CD4-positive, alpha-beta T cell (primary cell): Measurements from ENCODE around the gene IL3. TPM values are rescaled to one million over a fixed set of nuclear protein-coding genes. Genes with fewer than 3 reads are reported as not detected.
A peak's percentile ranks its signal among the peaks of the same experiment; 100 is the strongest.

Source experiments
- ATAC-seq: fragments of 200-7000 bp; cut with Tn5 transposase; one replicate; pipeline ENCODE4 v1.10.0; 2022; ENCODE audit warnings: mild to moderate bottlenecking; ENCODE audit not compliant: poor library complexity
- CTCF ChIA-PET: fragments of 350-600 bp; sonication (Branson Sonifier 250); formaldehyde crosslinking; loops from one replicate; lab custom pipeline; 2021; ENCODE audit warnings: antibody characterized with exemption, inconsistent platforms; lab: Charles Lee
- POLR2A ChIA-PET: fragments of 350-600 bp; sonication (Branson Sonifier 250); formaldehyde crosslinking; loops from one replicate; lab custom pipeline; 2021; ENCODE audit warnings: antibody characterized with exemption, inconsistent platforms; lab: Charles Lee
- DNase-seq, 14 experiments: peaks; one replicate each; pipeline ENCODE4 v3.0.0-alpha.2; 2013 to 2020; ENCODE audit warnings: mixed read lengths in 2 of 14
- H3K27ac ChIP-seq, 2 donors: one replicate each; pipeline versions ENCODE4 v1.5.1 to v1.7.0; 2013; ENCODE audit warnings: low read length in 2 of 2, low read depth in 1 of 2, mild to moderate bottlenecking in 1 of 2
- H3K27me3 ChIP-seq, 2 experiments: 1 replicate in 1 of 2; 2 replicates in 1 of 2; pipeline versions ENCODE4 v1.6.1 to v1.7.0; 2013; ENCODE audit warnings: low read length in 2 of 2, control low read depth in 1 of 2, mild to moderate bottlenecking in 1 of 2, moderate library complexity in 1 of 2; ENCODE audit not compliant: insufficient read depth in 2 of 2, control insufficient read depth in 1 of 2
- H3K36me3 ChIP-seq: one replicate; pipeline ENCODE4 v1.6.1; 2013; ENCODE audit warnings: low read length, control low read depth; ENCODE audit not compliant: insufficient read depth
- H3K4me1 ChIP-seq: one replicate; pipeline ENCODE4 v1.6.1; 2013; ENCODE audit warnings: low read length, control low read depth; ENCODE audit not compliant: insufficient read depth
- H3K4me3 ChIP-seq: one replicate; pipeline ENCODE4 v1.5.1; 2013; ENCODE audit warnings: mild to moderate bottlenecking, low read length, moderate library complexity
- H3K9me3 ChIP-seq, 2 experiments: 1 replicate in 1 of 2; 2 replicates in 1 of 2; pipeline versions ENCODE4 v1.6.1 to v1.7.0; 2013; ENCODE audit warnings: low read length in 2 of 2, mild to moderate bottlenecking in 2 of 2, control low read depth in 1 of 2, moderate library complexity in 1 of 2; ENCODE audit not compliant: control insufficient read depth in 1 of 2, insufficient read depth in 1 of 2
- H3K27ac Mint-ChIP-seq: one replicate; pipeline ENCODE4 v1.8.0; 2020; ENCODE audit warnings: mixed read lengths
- H3K27me3 Mint-ChIP-seq: one replicate; pipeline ENCODE4 v1.8.0; 2021; ENCODE audit warnings: mixed read lengths
- H3K36me3 Mint-ChIP-seq: one replicate; pipeline ENCODE4 v1.8.0; 2021; ENCODE audit warnings: low read depth, mixed read lengths
- H3K4me1 Mint-ChIP-seq: one replicate; pipeline ENCODE4 v1.8.0; 2021; ENCODE audit warnings: low read depth, mixed read lengths
- H3K4me3 Mint-ChIP-seq: one replicate; pipeline ENCODE4 v1.8.0; 2020; ENCODE audit warnings: mild to moderate bottlenecking, mixed read lengths
- H3K9me3 Mint-ChIP-seq: one replicate; pipeline ENCODE4 v1.8.0; 2020; ENCODE audit warnings: mixed read lengths
- intact Hi-C, 2 experiments: fragments of 100-400 bp; cut with DNase I in 1 of 2; cut with micrococcal nuclease in 1 of 2; formaldehyde crosslinking; loops; one replicate each; pipeline versions ENCODE4 v1.15.1 to v1.9.0; 2023 to 2025; cut with DNase I, micrococcal nuclease
- total RNA-seq, 174 experiments: library from RNA in 2 of 174; stranded (reverse) in 2 of 174; gene quantifications; one replicate each; pipeline ENCODE4 v1.2.3 and lab custom pipeline; 2021 to 2026
- TF ChIP-seq, protein P1 (sequence below): fragments of 200-600 bp; IDR thresholded peaks from one replicate; pipeline ENCODE4 v1.8.0; 2022; ENCODE audit warnings: antibody characterized with exemption, mild to moderate bottlenecking

The IL3 gene
- total RNA-seq, 2 experiments from 2014 or later: not detected

DNA sequence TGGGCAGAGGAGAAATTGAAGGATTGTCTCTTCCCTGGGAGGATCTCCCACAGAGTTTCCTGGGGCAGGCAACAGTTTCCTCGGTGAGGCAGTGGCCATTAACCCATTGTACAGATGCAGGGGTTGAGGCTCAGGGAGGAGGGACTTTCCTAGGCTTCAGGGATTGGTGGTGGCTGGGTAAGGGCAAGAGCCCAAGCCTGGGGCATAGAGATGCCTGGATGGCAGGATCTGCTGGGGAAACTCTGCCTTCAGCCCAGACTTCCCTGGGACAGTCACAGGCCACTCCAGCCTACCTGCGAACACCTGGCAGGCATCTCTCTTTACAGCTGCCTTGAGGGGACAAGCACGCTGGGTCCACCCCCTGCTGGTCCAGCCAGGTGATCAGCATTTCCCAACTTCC, 9.5 kb downstream of the IL3 start:
- no peaks in the 10 kb centered on the region for H3K4me1 Mint-ChIP-seq
- Histone ChIP-seq H3K27me3 (no peaks in the 10 kb centered on the region), H3K9me3 (no peaks in the 10 kb centered on the region), H3K4me1 (peaks cover 42% of the 10 kb centered on the region), H3K27ac (no peak overlapping the region), H3K36me3 (no peaks in the 10 kb centered on the region), H3K4me3 (no peak overlapping the region)
- ATAC-seq: no peak
- H3K9me3 Mint-ChIP-seq: no peaks in the 10 kb centered on the region
- TF ChIP-seq, protein P1, sequence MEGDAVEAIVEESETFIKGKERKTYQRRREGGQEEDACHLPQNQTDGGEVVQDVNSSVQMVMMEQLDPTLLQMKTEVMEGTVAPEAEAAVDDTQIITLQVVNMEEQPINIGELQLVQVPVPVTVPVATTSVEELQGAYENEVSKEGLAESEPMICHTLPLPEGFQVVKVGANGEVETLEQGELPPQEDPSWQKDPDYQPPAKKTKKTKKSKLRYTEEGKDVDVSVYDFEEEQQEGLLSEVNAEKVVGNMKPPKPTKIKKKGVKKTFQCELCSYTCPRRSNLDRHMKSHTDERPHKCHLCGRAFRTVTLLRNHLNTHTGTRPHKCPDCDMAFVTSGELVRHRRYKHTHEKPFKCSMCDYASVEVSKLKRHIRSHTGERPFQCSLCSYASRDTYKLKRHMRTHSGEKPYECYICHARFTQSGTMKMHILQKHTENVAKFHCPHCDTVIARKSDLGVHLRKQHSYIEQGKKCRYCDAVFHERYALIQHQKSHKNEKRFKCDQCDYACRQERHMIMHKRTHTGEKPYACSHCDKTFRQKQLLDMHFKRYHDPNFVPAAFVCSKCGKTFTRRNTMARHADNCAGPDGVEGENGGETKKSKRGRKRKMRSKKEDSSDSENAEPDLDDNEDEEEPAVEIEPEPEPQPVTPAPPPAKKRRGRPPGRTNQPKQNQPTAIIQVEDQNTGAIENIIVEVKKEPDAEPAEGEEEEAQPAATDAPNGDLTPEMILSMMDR: no peak
- DNase-seq: peak in 1 of 14 experiments; percentile 4
- no peaks in the 10 kb centered on the region for H3K27me3 Mint-ChIP-seq
- ChIA-PET POLR2A (no interaction called here), CTCF (no interaction called here)
- H3K27ac Mint-ChIP-seq: no peak overlapping the region
- intact Hi-C loops: loop anchor here in 1 of 2 experiments (5.0 to 10.0 kb wide), 3 partner anchors 315 to 617 kb away; no protein-coding TSS in a partner anchor
- no peaks in the 10 kb centered on the region for H3K36me3 Mint-ChIP-seq
- H3K4me3 Mint-ChIP-seq: no peak overlapping the region

DNA sequence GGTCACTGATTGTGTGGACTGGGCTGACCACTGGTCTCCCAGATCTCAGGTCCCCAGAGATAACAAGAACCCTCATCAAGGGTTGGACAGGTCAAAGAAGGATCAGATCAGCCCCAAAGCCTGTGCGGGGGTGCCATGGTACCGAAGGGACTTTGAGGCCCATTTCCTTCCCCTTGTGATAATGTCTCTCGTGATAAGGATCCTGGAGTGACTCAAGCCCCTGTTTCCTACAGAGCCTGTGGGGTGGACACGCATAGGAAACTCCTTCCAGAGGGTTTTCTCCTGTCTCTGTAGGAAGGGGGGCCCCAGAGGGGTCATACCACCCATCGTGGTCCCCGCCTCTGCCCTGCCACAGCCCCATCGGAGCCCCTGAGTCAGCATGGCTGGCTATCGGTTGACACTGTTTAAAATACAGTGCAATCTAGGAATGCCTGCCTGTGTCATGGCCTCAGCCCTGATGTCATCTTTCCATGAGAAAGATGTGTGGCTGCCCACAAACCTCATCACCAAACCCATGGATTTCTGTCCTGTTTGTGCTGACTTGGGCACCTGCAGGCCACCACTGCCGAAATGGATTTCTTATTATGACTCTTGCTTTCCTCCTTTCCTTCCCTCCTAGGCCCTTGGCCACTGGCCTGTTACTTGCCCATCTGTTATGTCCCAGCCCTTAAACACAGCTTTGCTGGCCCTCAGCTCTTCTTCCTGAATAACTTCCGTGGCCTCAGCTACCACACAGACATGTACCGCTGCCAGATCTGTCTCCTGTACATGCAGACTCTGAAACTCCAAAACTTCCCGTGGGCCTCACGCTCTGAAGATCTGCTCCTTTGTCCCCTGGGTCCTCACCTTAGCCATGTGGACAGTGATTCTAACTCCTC, 10.2 kb downstream of the IL3 start:
- Histone ChIP-seq H3K4me1 (peaks cover 44% of the 10 kb centered on the region), H3K27me3 (no peaks in the 10 kb centered on the region), H3K9me3 (no peaks in the 10 kb centered on the region), H3K4me3 (no peak overlapping the region), H3K27ac (no peak overlapping the region), H3K36me3 (no peaks in the 10 kb centered on the region)
- no peak overlapping the region for H3K27ac Mint-ChIP-seq
- H3K4me3 Mint-ChIP-seq: no peak overlapping the region
- TF ChIP-seq, protein P1: no peak
- POLR2A ChIA-PET: no interaction called here
- intact Hi-C loops: loop anchor here in 1 of 2 experiments (5.0 kb wide), 1 partner anchor 617 kb away; no protein-coding TSS in a partner anchor
- H3K4me1 Mint-ChIP-seq: peaks cover 4% of the 10 kb centered on the region
- no peaks in the 10 kb centered on the region for H3K27me3 Mint-ChIP-seq
- CTCF ChIA-PET: no interaction called here
- H3K36me3 Mint-ChIP-seq: no peaks in the 10 kb centered on the region
- DNase-seq (peak in 1 of 14 experiments; percentile 45), ATAC-seq (no peak)
- no peaks in the 10 kb centered on the region for H3K9me3 Mint-ChIP-seq

DNA sequence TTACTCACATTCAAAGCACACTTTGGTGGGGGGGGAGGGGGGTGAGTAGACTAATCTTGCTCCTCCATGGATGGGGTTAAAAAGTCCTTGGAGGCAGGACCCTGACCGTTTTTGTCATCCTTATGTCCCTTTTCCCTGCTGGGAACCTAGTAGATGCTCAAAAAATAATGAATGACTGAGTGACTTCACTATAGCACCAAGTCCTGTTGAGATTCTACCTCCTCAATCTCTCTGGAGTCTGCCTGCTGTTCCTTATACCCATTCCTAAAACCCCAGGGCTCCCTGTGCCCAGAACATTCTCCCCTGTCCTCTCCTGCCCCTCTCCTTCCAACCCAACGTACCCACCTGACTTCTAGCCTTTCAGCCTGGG, 10.9 kb downstream of the IL3 start:
- no peaks in the 10 kb centered on the region for H3K36me3 ChIP-seq
- Mint-ChIP-seq H3K27me3 (no peaks in the 10 kb centered on the region), H3K4me3 (no peak overlapping the region), H3K9me3 (no peaks in the 10 kb centered on the region), H3K36me3 (no peaks in the 10 kb centered on the region), H3K4me1 (peaks cover 5% of the 10 kb centered on the region), H3K27ac (no peak overlapping the region)
- H3K27me3 ChIP-seq: no peaks in the 10 kb centered on the region
- CTCF ChIA-PET: no interaction called here
- no peak overlapping the region for H3K27ac ChIP-seq
- H3K4me1 ChIP-seq: peaks cover 51% of the 10 kb centered on the region
- H3K4me3 ChIP-seq: no peak overlapping the region
- H3K9me3 ChIP-seq: no peaks in the 10 kb centered on the region
- intact Hi-C loops: loop anchor here in 1 of 2 experiments (5.0 kb wide), 1 partner anchor 616 kb away; no protein-coding TSS in a partner anchor
- ATAC-seq (no peak), DNase-seq (no peak)
- TF ChIP-seq, protein P1: no peak
- POLR2A ChIA-PET: no interaction called here
